ENCODE results near the gene RBBP8NL. TPM values are rescaled to one million over a fixed set of nuclear protein-coding genes. Genes with fewer than 3 reads are reported as not detected.

The RBBP8NL gene
- total and polyA plus RNA-seq, 9 of the 15 experiments (the other 6 are each of a cell fraction or from before 2014, with no cell fraction given), result not detected

GRCh38 chr20:62416651-62417637 is 10.4 kb downstream of the RBBP8NL start:
- no peak for FAIRE-seq
- TF ChIP-seq TRIM28 (IDR thresholded peaks at IDR 0.05) (no peak), ZNF239 (CRISPR knock-in tag; IDR thresholded peaks at IDR 0.05) (peak; percentile 88), ZNF512 (tag; IDR thresholded peaks at IDR 0.05) (no peak), KAT2B (IDR thresholded peaks at IDR 0.05; ENCODE audit: low read depth, low read length) (no peak), HOMEZ (CRISPR knock-in tag; IDR thresholded peaks at IDR 0.05) (no peak), ZBTB26 (CRISPR knock-in tag; IDR thresholded peaks at IDR 0.05) (no peak), ZBTB12 (CRISPR knock-in tag; IDR thresholded peaks at IDR 0.05) (no peak), U2AF2 (optimal IDR thresholded peaks at IDR 0.05; ENCODE audit: low read depth, low read length) (no peak), PTBP1 (IDR thresholded peaks at IDR 0.05; ENCODE audit: low read depth, low read length) (no peak), ZNF740 (CRISPR knock-in tag; IDR thresholded peaks at IDR 0.05) (peak; percentile 86), ZNF740 (tag; IDR thresholded peaks at IDR 0.05) (no peak)

More at GRCh38 chr20:62416651-62417637, 10.4 kb downstream of the RBBP8NL start:
- BruUV-seq (replicated peaks), result no TSS peak
- in situ Hi-C loops (cut with MboI), result loop anchor here (5.0 to 10.0 kb wide), 2 partner anchors 75 to 198 kb away; no protein-coding TSS in a partner anchor
- 0 out of 2 replicates have a peak, but pooled peaks cover 10% of the 10 kb centered on the region for H4K20me1 ChIP-seq (replicated peaks; ENCODE audit: control insufficient read depth, insufficient read depth, low read length)
- ATAC-seq, result no peak
- no peak overlapping the region; a peak in 1 of 4 replicates for H3K9ac ChIP-seq (ENCODE audit: insufficient read depth in 1 of 2, low read depth in 2 of 2, low read length in 2 of 2)
- H3K27ac ChIP-seq (ENCODE audit: extremely low read depth, low read depth, low read length), result no peak overlapping the region
- H2AFZ ChIP-seq (ENCODE audit: low read depth, low read length), result no peak overlapping the region
- CTCF ChIA-PET (ENCODE audit: low intra/inter-chr PET ratio), result interaction anchor here (0.7 kb wide), 1 partner anchor 564 kb away, joined by 3 read pairs; no protein-coding TSS in a partner anchor
- H3K36me3 ChIP-seq (ENCODE audit: control insufficient read depth, insufficient read depth, low read length), result no peaks in the 10 kb centered on the region
- H3K4me1 ChIP-seq (replicated peaks in 1 of 2; ENCODE audit: control insufficient read depth in 2 of 2, insufficient read depth in 2 of 2, low read length in 2 of 2), result peaks cover 8 to 90% of the 10 kb centered on the region in 2 experiments; a peak in 4 of 5 replicates
- 7% methylated on average over 41 of the region's 43 CpGs for WGBS (ENCODE audit: insufficient coverage, low coverage, missing lambda C conversion rate)
- no peak overlapping the region for H3K4me2 ChIP-seq (ENCODE audit: insufficient read depth, low read length)
- POLR2A ChIA-PET, result interaction anchor here (0.6 to 1.3 kb wide), 3 partner anchors 25 to 38 kb away, joined by 3 to 4 read pairs (median 3); no protein-coding TSS in a partner anchor
- intact Hi-C loops (cut with micrococcal nuclease), result no loop called here
- no peak overlapping the region for H3K4me3 ChIP-seq
- H3K79me2 ChIP-seq (ENCODE audit: control insufficient read depth, insufficient read depth, low read length), result no peaks in the 10 kb centered on the region
- no peak for DNase-seq (ENCODE audit: extremely low read depth in 1 of 4, low spot score in 3 of 4)
- H3K9me3 ChIP-seq (replicated peaks; ENCODE audit: control insufficient read depth, insufficient read depth, low read depth, low read length), result no peaks in the 10 kb centered on the region
- peaks cover 10 to 35% of the 10 kb centered on the region in 2 experiments; a peak in 4 of 5 replicates for H3K27me3 ChIP-seq (ENCODE audit: control insufficient read depth in 2 of 2, insufficient read depth in 2 of 2, low read length in 2 of 2)
- peaks cover 3% of the 10 kb centered on the region for H3K9me1 ChIP-seq (ENCODE audit: control insufficient read depth, insufficient read depth, low read length)

Data from K562 (cell line).